Stimulated activated CD8-positive, alpha-beta memory T cell treated with anti-CD3 and anti-CD28 coated beads, Interleukin-12 subunit alpha, Interleukin-12 subunit beta, amount 100 ng/mL, for 24 hours (primary cell): ENCODE data around the gene PLA2G1B.

Experiments used
- DNase-seq: peaks from one replicate; pipeline ENCODE4 v3.0.0-alpha.2; 2020; ENCODE audit errors: extremely low read depth

Gene PLA2G1B

DNA sequence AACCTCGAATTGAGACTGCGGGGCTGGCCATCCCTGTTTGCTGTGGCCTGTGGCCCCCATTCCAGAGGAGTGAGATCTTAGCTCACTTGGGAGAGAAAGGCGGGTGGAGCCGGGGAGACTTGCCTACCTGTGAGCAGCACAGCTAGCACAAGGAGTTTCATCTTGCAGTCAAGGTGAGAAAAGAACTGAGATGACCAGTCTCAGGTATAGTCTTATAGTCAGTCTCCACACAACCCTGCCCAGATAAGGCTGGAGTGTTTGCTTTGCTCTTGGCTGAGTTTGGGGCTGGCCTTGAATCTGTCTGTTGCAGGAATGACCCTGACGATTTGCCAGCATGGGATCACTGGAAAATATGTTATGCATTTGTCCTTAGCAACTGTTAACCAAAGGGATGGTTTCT is at the start of gene PLA2G1B:
PLA2G1B (minus strand) TSS at position 187 of the 400 bp plus-strand sequence; CDS start at position 161, 26 bp downstream.
- DNase-seq, result no peak

- DNase-seq, result no peak
Measured at GRCh38 chr12:120376934-120377572, 49.5 kb upstream of the PLA2G1B start.

DNA sequence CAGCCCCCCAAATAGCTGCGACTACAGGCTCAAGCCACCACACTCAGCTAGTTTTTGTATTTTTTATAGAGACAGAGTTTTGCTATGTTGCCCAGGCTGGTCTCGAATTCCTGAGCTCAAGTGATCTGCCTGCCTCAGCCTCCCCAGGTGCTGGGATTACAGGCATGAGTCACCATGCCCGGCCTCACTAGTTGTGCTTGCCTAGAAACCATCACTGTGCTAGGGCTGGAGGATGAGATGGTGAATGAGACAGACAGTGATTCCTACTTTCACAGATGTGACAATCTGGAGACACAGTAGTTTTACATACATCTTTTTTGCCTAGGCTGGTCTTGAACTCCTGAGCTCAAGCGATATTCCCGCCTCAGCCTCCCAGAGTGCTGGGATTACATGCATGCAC is 48.8 kb upstream of the PLA2G1B start:
- DNase-seq, result no peak

DNA sequence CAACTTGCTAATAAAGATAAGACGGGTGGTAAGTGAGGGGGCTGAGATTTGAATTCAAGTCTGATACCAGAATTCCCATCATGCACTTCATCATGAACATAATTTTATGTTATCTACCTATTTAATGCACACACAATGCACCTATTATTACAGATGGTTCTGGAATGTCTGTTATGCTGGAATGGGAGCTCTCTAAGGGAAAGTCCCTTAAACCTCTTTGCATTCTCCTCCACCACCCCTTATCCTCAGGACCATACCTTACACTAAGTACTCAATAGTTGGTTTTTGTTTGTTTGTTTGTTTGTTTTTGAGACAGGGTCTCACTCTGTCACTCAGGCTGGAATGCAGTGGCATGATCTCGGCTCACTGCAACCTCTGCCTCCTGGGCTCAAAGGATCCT is 48.4 kb upstream of the PLA2G1B start:
- no peak for DNase-seq

DNA sequence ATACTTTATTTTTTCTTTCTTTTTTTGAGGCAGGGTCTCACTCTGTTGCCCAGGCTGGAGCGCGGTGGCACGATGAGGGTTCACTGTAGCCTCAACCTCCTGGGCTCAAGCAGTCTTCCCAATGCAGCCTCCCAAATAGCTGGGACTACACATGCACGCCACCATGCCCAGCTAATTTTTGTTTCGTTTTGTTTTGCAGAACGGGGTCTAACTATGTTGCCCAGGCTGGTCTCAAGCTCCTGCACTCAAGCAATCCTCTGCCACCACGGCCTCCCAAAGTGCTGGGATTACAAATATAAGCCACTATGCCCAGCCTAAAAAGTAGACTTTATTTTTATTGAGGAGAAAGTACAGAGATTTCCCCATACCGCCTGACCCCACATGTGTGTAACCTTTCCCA is 46.1 kb upstream of the PLA2G1B start:
- no peak for DNase-seq

GRCh38 chr12:120370343-120371243 is 43.0 kb upstream of the PLA2G1B start:
- DNase-seq, result no peak

DNA sequence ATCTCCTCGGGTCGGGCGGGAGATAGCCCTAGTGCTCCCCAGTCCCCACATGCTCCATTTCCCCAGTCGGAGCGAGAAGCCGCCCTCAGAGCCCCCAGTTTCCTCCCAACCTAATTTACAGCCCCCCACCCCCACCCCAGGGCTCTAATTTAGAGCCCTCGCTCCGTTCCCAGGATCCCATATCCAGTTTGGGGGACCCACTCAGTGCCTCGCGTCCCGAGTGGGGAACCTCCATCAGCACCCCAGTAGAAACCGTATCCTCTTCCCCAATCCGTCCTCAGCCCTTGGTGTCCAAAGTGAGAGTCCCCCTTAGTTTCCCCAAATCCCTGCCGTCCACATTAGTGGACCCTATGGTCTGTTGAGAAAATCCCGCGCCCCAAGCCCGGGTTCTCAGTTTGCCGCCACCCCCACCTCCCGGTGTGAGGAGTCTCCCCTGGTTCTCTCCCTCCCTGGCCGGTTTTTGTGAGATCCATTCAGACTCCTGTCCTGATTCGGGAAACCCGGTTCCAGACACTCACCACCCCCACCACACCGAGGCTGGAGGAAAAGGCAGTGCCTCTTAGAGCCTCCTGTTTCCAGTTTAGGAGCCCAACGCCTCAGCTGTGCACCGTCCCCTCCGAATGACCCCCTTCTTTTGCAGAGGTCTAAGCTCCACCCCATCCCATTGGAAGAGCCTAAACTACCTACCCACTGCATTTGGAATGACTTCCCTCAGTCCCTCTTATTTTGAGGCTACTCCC is 42.2 kb upstream of the PLA2G1B start:
- DNase-seq, result no peak

DNA sequence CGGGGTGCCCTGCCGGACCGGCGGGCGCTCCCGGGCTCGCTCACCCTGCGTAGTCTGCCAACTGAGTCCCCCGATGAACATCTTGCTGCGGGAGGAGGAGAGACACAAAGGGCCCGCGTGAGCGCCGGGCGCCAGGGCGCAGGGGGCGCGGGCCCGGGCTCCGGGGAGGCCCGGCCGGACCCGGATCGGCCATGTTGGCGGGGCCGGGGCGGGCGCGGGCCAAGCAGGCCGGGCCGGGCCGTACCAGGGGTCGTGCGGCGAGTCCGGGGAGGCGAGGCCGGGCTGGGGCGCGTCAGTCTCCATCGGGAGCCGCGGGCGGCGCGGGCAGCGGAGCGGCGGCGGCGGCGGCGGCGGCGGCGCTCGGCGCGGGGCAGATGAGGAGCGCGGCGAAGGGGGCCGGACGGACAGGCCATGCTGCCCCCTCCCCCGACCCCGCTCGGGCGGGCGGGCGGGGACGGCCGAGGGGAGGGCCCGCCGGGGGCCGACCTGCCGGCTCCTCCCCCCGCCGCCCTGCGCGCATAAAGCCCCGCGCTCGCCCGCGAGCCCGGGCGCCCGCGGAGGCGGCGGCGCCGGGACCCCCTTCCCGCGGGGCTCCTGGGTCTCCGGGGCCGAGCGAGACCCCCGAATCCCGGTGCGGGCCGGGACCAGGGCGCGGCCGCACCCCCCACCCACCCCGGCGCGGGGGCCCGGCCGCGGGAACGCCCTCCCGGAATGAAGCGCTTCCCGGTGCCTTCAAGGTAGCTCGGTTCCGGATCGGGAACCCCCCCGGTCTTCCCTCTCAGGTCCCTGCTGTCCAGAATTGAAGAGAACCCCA is 41.4 kb upstream of the PLA2G1B start, which contains the start of gene MSI1:
MSI1 (minus strand) TSS at position 376 of the 814 bp plus-strand sequence; CDS start at position 303, 73 bp downstream.
- no peak for DNase-seq

DNA sequence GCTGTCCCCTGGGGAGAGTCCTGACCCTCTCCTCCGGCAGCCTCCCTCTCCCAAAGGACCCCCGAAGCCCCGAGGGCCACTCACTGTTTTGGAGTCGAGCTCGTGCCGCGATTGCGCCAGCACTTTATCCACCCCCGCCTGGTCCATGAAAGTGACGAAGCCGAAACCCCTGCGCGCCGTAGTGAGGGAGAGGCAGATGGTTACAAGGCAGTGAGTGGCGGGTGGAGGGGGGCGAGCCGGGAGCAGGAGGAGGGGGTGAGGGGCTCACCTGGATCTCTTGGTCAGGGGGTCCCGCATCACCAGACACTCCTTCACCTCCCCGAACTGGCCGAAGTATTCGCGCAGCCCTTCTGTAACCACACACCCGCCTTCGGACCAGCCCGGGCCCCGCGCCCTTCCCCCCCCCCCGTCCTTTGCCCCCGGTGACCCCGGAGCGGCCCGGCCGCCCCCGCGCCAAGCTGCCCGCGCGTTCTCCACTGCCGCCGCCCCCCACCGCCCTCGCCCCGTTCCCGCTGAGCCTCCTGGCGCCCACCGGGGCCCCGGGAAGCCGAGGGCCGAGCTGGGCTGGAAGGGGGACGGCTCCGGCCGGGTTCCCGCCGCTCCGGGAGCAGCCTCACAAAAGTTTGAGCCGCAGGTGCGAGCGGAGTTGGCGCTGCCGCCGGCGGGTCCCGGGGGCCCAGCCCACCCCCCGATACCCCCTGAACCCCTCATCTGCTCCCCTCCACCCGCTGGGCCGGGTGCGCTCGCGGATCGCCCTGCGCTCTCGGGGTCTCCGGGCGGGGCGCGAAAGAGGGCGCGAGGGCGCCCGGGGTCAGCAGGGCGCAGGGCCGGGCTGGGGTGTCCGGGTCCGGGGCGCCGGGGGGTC is 40.6 kb upstream of the PLA2G1B start:
- no peak for DNase-seq

DNA sequence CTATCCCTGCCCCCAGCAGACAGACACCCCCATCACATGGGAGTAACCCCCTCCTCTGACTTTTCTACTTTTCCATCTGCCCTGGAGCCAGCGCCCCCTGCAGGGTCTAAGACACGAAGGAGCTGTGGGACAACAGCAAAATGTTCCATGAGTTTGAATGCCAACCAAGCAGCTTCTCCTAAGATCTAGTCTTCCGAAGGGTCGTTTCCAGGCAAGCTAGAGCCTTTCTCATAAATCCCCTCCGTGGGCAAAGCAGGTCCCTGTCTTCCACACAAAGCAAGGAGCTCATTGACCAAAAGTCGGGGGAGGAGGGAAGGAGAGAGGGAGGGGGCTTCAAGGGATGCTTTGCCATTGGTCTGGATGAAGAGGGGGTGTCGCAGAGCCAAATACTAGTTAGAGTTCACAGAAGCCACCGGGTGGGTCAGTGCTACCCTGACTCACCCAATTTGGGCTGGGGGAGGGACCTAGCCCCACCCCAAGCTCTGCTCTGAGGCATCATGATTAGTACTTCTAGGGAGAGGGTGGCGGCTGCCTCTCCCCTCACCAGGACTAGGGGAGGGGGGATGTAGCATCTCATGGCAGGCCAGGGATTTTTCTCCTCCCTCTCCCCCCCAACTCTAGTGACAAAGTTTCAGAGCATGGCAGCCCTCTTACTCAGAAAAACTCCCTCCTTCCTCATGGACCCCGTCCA is 39.8 kb upstream of the PLA2G1B start:
- DNase-seq, result no peak

DNA sequence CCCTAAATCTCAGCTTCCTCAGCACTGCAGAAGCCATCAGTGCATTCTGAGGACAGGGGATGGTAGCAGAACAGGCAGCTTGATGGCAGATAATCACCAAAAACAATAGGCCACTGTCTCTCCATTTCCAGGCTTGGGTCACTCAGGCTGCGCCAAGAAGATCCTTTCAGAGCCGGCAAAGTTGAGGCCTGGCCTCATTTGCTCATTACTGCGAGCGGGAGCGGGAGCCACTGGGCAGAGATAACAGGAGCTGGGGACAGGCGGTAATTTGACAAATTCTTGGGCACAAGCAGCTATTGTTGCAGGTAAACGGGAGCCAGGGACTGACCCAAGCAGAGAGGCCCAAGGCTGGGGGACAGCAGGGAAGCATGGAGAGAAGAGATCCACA is 39.3 kb upstream of the PLA2G1B start:
- DNase-seq, result no peak

- DNase-seq, result no peak
Measured at GRCh38 chr12:120366341-120366705, 38.7 kb upstream of the PLA2G1B start.

DNA sequence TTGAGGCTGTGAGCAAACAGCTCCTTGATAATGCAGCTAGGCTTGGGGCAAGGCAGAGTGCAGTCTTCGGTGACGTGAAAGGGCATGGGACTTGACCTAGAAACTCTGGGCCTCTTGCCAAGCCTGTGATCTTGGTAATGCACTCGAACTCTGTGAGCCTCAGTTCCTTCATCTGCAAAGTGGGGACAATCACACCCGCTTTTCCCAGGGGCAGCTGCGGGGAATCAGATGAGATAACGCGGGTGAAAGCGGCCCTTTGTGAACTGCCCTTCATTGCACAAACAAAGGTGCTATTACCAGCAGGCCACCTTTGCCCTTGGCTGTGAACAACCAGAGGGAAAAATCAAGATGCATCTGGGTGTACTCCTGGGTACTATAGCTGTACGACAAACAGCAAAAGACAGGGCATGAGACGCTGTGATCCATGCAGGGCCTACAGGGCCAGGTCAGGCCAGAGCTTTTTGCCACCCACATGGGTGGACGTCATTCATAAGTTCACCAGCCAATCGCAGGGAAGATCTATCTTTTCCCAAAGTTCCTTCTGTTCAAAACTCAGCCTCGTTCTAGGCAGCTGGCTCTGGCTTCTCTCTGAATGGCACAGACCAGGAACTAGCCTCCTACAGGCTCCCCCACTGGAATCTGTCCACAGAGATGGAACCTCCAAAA is 38.2 kb upstream of the PLA2G1B start:
- no peak for DNase-seq

DNA sequence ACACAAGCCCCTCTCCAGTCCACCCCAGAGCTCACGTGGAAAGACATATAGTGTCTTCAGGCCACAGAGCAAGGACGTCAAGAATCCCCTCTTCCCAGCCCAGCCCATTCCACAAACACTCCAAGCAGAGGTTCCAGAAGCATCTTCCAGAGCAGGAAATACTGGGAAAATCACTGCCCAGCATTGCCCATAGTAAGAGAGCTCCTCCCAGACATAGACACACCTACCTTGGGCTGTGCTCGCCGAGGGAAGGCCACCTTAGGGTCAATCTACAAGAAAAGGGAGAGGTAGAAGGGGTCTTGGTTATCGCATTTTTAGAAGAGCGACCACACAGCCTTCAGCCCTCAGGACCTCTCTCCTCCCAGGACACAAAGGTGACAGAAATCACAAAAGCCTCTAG is 36.9 kb upstream of the PLA2G1B start:
- DNase-seq, result no peak

GRCh38 chr12:120363274-120363855 is 35.8 kb upstream of the PLA2G1B start:
- no peak for DNase-seq

- DNase-seq, result no peak
Measured at GRCh38 chr12:120362516-120363273, 35.1 kb upstream of the PLA2G1B start.

DNA sequence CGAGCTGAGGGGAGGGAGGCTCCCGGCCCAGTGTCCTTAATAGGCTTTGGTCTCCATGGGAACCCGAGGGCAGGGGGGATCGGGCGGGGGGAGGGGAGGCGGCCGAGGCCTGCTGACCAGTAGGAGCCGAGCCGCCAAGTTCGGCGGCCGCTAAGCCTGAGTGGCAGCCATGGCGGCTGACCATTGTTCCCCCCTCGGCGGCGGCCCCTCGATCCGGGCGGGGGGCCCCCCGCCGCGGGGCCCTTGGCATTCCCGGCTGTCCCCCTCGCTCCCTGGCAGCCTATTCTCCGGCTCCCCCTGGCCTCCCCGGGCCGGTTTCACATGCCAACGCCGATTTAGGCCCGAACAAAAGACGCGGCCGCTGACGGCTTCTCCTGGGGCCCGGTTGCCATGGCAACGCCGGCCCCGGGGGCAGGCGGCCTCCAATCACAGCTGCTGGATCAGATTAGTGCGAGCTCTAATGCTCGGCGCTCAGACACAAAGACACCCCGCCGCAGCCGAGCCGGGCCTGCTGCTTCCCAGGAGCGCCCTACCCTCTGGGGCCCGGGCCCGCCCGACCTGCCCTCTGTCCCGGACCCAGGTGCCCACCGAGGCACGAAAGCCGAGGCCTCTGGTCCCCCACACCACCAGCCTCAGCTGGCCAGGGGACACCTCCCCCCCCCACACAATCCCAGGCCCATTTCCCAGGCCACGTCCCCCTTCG is 34.1 kb upstream of the PLA2G1B start:
- no peak for DNase-seq

DNA sequence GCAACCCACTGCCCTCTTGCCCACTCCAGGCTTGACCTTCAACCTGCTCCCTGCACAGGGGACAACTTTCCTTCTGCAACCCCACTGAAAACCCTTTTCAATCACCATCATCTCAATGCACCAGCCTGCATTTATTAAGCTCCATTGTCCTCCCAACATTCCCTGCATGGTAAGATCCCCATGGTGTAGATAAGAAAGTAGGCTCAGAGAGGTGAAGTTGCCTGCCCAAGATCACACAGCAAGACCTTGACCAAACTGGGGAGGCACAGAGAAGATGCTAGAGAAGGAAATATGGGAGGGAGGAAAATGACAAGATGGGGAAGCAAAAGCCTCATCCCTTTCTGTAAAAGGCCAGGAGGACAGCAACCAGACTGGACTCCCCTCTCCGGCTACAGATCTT is 31.5 kb upstream of the PLA2G1B start:
- no peak for DNase-seq
